Transverse colon (tissue), 4 donors: ENCODE measurements around the gene MCAM.

ENCODE experiments used
- CTCF ChIP-seq, 5 experiments: fragments of 200-600 bp in 3 of 5; fragments of 450-650 bp in 2 of 5; sonication (generic) in 3 of 5; IDR thresholded peaks; 1 replicate in 2 of 5; 2 replicates in 3 of 5; pipeline ENCODE4 v1.5.1; 2016 to 2017; ENCODE audit warnings: antibody characterized with exemption in 5 of 5, inconsistent platforms in 3 of 5, mild to moderate bottlenecking in 2 of 5, moderate library complexity in 1 of 5
- EP300 ChIP-seq: sonication (generic); formaldehyde crosslinking; IDR thresholded peaks from one replicate; pipeline ENCODE4 v1.6.1; 2017; ENCODE audit warnings: antibody characterized with exemption, low read depth
- POLR2A ChIP-seq: fragments of 450-650 bp; IDR thresholded peaks from one replicate; pipeline ENCODE4 v1.6.1; 2016; ENCODE audit warnings: antibody characterized with exemption, mild to moderate bottlenecking, moderate library complexity
- POLR2AphosphoS5 ChIP-seq, 3 donors: sonication (generic); formaldehyde crosslinking; IDR thresholded peaks; one replicate each; pipeline ENCODE4 v1.6.1; 2016; ENCODE audit warnings: antibody characterized with exemption in 3 of 3

- TF ChIP-seq POLR2A: no peak
- no peak for TF ChIP-seq CTCF (IDR thresholded peaks at IDR 0.05)
- TF ChIP-seq EP300: no peak
- TF ChIP-seq POLR2AphosphoS5 (IDR thresholded peaks at IDR 0.05): no peak
Measured at GRCh38 chr11:119273721-119274120, 43.2 kb downstream of the MCAM start.
